Loucy (cell line): ENCODE measurements around the gene PADI4.

ENCODE experiments used
- EZH2phosphoT487 ChIP-seq: fragments of 200-600 bp; IDR thresholded peaks from 2 replicates; pipeline ENCODE4 v1.6.1; 2018; ENCODE audit warnings: antibody characterized with exemption, mild to moderate bottlenecking, moderate library complexity, borderline replicate concordance
- TF ChIP-seq, protein P1 (sequence below): fragments of 200-600 bp; sonication (generic); conservative IDR thresholded peaks from 2 replicates; pipeline ENCODE4 v1.5.1; 2014; ENCODE audit warnings: mild to moderate bottlenecking, antibody characterized with exemption, low read length

DNA sequence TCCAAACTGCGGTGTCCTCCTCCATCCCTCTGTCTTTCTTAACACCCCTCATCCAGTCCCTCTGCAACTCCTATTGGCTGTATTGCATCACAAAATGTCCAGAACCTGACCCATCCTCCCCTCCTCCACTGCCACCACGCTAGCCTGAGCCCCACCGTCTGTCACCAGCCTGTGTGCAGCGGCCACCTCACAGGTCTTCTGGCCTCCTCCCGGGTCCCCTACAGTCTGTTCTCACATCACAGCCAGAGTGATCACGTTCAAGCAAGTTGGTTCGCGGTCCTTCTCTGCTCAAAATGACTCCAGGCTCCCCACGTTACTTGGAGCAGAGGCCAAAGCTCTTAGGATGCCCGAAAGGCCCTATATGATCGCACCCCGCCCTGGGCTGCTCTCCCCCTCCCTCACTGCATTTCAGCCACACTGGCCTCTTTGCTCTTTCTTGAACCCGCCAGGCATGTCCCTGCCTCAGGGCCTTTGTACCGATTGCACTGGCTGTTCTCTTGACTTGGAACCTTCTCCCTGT is 2.4 kb upstream of the PADI4 start:
- TF ChIP-seq, protein P1, sequence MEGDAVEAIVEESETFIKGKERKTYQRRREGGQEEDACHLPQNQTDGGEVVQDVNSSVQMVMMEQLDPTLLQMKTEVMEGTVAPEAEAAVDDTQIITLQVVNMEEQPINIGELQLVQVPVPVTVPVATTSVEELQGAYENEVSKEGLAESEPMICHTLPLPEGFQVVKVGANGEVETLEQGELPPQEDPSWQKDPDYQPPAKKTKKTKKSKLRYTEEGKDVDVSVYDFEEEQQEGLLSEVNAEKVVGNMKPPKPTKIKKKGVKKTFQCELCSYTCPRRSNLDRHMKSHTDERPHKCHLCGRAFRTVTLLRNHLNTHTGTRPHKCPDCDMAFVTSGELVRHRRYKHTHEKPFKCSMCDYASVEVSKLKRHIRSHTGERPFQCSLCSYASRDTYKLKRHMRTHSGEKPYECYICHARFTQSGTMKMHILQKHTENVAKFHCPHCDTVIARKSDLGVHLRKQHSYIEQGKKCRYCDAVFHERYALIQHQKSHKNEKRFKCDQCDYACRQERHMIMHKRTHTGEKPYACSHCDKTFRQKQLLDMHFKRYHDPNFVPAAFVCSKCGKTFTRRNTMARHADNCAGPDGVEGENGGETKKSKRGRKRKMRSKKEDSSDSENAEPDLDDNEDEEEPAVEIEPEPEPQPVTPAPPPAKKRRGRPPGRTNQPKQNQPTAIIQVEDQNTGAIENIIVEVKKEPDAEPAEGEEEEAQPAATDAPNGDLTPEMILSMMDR = no peak
- TF ChIP-seq EZH2phosphoT487 = no peak
